HG03439 (cell line): ENCODE results near the gene NOG.

Experiments used
- ATAC-seq: cut with Tn5 transposase; IDR thresholded peaks from one replicate; pipeline ENCODE4 v1.9.1; 2021; ENCODE audit warnings: mild to moderate bottlenecking, moderate library complexity; ENCODE audit not compliant: unreplicated experiment

The NOG gene

DNA sequence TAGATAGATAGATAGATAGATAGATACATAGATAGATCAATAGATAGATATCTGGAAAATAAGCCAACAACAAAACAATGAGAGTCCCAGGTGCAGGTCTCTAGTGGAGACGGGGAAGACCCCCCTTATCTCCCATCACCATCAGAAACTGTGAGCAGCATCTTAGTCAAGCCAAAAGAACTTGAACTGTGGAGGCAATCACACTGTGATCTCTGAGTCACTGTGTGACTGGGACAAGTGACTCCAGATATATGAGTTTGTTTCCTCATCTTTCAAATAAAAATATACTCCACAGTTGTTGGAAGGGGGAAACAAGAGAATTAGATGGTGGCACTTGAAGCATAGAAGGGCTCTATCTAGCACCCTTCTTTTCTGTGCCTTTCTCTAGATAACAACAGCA is 42.1 kb downstream of the NOG start:
- ATAC-seq = no peak

DNA sequence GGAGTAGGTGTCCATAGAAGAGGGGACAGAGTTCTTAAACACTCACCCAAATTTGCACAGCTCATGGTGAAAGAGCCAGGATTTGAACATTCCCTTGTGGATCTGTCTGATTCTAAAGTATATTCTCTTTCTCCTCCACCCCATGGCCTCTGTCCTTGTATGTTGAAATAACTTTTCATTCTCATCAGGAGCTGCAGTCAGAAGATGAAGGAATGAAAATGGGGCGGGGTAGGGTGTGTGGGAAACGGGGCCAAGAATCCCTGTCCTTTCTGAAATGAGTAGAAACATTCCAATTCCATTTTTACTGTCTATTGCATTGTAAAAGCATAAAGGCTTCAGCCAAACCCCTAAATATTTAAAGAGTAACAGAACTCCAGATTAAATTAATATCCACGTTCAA is 42.8 kb downstream of the NOG start:
- no peak for ATAC-seq

DNA sequence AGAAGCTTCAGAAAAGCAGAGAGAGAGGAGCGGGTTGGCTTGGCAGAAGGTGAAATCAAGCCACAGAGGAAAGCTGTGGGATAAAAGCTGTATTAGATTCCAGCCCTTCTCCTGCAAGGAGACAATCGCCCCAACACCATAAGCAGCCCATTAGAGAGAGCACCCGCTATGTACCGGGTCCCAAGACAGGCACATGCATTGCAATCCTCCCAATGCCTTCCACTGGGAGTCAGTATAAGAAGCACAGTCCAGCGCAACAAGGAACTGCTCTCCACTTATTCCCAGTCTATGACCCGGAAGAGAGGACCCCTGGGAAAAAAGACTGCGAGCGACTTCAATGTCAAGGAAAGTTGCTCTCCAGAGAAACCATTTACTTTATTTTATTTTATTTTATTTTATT is 43.8 kb downstream of the NOG start:
- no peak for ATAC-seq

DNA sequence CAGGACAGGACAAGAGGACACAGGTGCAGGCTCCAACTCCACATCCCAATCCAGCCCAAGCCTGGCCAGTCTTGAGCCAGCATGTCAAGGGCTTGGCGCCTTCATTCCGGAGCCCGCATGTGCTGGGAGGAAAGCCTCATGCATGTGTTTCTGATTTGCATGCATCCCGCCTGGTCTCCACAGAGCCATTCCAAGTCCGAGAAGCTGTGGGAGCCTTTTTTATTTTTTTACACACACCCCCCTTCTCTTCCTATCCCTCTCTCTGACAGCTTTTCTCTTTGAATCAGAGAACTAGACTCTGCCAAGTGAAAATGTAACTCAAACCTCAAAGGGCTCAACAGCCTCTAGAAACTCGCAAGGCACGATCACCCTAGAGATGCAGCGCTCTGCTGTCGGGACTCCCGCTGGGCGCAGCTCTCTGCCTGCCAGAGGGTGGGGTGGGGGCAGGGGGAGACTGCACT is 45.1 kb downstream of the NOG start:
- no peak for ATAC-seq

DNA sequence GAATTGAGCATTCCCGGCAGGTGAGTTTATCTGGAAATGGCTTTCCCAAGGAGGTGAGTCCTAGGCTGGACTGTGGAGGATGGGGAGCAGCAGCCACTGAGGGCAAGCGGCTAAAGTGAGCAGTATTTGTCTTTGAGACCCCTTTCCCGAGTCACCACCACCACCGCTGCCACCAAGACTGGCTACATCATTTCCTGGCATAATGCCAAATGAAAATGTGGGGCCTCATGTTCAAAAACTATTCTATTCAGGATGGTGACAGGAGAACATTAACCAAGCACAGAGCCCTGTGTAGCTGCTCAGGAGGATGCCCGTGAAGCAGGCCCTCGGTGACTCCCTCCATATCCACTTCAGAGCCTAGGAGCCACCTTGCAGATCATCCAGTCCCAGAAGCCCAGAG is 46.0 kb downstream of the NOG start:
- no peak for ATAC-seq

DNA sequence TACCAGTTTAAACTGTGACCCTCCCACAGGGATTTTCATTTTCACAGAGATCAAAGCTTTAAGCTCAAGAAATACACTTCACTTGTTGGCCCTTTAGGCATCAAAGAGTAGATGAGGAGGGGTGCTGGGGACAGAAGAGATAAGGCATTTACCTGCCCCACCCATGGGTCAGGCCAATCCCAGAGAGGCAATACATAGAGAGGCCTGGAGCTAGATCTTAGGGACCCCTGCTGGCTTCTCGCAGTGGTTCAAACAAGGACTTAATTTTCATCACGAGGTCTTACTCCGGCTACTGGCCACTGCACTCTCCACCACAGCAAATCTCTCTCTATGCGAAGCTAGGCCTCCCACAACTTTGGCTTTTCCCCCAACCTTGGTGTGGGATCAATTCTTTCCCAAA is 46.6 kb downstream of the NOG start:
- ATAC-seq = no peak

DNA sequence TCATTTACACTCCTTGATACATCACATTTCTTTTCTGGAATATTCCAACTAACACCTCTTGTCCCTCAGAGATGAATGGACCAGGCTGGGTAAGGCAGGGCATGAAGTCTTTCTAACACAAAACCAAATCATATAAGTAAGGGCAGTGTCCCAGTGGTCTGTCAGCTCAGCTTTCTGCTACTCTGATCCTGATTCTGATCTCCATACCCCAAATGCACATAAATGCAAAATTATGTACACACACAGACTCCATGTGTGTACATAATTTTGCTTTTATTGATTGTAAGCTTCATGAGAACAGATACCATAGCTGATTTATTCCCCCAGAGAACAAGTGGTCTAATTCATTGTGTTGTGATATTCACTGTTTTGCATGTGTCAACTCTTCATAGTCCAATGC is 47.9 kb downstream of the NOG start:
- no peak for ATAC-seq

DNA sequence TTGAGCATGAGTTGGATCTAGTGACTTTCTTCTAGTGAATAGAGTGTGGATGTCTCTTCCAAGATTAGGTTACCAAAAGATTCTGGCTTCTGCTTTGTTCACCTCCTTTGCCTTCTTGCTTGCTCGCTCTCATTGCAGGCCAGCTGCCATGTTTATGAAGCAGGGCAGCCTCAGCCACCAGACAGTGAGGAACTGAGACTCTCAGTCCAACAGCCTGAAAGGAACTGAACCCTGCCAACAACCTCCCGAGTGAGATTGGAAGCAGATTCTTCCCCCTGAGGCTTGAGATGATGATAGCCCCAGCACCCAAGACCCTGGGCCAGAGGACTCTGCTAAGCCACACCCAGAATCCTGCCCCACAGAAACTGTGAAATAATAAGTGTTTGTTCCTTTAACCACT is 48.4 kb downstream of the NOG start:
- no peak for ATAC-seq

DNA sequence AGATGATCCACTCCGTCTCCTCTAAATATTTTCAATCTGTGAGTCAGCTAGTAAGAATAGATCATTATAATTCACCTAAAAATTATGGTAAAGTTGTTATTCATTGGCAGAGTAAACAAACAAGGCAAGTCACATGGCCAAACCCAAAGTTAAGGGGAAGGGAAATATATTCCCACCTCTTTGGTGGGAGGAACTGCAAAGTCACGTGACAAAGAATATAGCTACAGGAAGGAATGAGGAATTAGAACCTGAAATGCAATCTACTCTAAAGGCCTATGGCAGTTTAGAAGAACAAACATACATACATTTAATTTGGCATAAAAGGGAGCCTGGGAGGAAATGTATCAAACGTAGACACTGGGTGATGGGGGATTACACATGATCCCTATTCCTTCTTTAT is 48.9 kb downstream of the NOG start:
- no peak for ATAC-seq
